T-helper 1 cell treated with Interleukin-12 subunit alpha and Interleukin-12 subunit beta and Interleukin-4 antibody, amounts not matched to agents 30 ng/mL and 1 ng/mL, for 36 hours (primary cell): ENCODE data around the gene TMEM147. TPM values are rescaled to one million over a fixed set of nuclear protein-coding genes. Genes with fewer than 3 reads are reported as not detected.

Experiments used
- total RNA-seq: library from RNA; stranded (reverse); gene quantifications from 2 replicates; pipeline ENCODE4 v1.2.3, GENCODE V29; 2022

The TMEM147 gene
- total RNA-seq, 1 donor from 2014 or later, result 60.2 TPM

Other genes starting within 250 kb of the TMEM147 start
- gene CD22, start 216.4 kb upstream of the TMEM147 start, total RNA-seq, result 2.4 and 3.2 TPM in 2 replicates
- 0.07 and 0.17 TPM in 2 replicates for gene FFAR1, start 197.7 kb upstream of the TMEM147 start, total RNA-seq
- 0.17 and 0.25 TPM in 2 replicates for gene FFAR3, start 187.2 kb upstream of the TMEM147 start, total RNA-seq
- gene GPR42, start 174.6 kb upstream of the TMEM147 start, total RNA-seq, result 0.17 and 0.27 TPM in 2 replicates
- not detected in 2 replicates for gene FFAR2, start 97.4 kb upstream of the TMEM147 start, total RNA-seq
- gene KRTDAP, start 55.2 kb upstream of the TMEM147 start, total RNA-seq, result not detected in 2 replicates
- gene DMKN, start 32.0 kb upstream of the TMEM147 start, total RNA-seq, result not detected in 2 replicates
- gene SBSN, start 17.3 kb upstream of the TMEM147 start, total RNA-seq, result not detected in 2 replicates
- gene GAPDHS, start 12.2 kb upstream of the TMEM147 start, total RNA-seq, result not detected in 2 replicates
- not detected in 2 replicates for gene ATP4A, start 18.0 kb downstream of the TMEM147 start, total RNA-seq
- not detected in 2 replicates for gene PMIS2, start 40.5 kb downstream of the TMEM147 start, total RNA-seq
- gene HAUS5, start 67.1 kb downstream of the TMEM147 start, total RNA-seq, result 39.7 and 41.3 TPM in 2 replicates
- gene RBM42, start 83.4 kb downstream of the TMEM147 start, total RNA-seq, result 112 and 114 TPM in 2 replicates
- gene ETV2, start 96.1 kb downstream of the TMEM147 start, total RNA-seq, result 0.59 TPM in 1 of 2 replicates, not detected in the other
- gene COX6B1, start 102.7 kb downstream of the TMEM147 start, total RNA-seq, result 450 and 452 TPM in 2 replicates
- 0.27 and 0.56 TPM in 2 replicates for gene UPK1A, start 120.9 kb downstream of the TMEM147 start, total RNA-seq
- 54.9 and 59.2 TPM in 2 replicates for gene ZBTB32, start 158.9 kb downstream of the TMEM147 start, total RNA-seq
- 64.0 and 72.8 TPM in 2 replicates for gene KMT2B, start 172.4 kb downstream of the TMEM147 start, total RNA-seq
- gene IGFLR1, start 196.8 kb downstream of the TMEM147 start, total RNA-seq, result 88.5 and 88.8 TPM in 2 replicates
- gene U2AF1L4, start 199.8 kb downstream of the TMEM147 start, total RNA-seq, result 33.7 and 35.2 TPM in 2 replicates
- 55.7 and 63.1 TPM in 2 replicates for gene PSENEN, start 200.0 kb downstream of the TMEM147 start, total RNA-seq
- gene LIN37, start 202.9 kb downstream of the TMEM147 start, total RNA-seq, result 15.0 and 15.5 TPM in 2 replicates
- not detected in 2 replicates for gene HSPB6, start 211.4 kb downstream of the TMEM147 start, total RNA-seq
- gene PROSER3, start 212.6 kb downstream of the TMEM147 start, total RNA-seq, result 51.4 and 55.9 TPM in 2 replicates
- gene ARHGAP33, start 229.9 kb downstream of the TMEM147 start, total RNA-seq, result 43.7 and 55.9 TPM in 2 replicates